GM23338 (cell line): ENCODE data around the gene SEPHS1. TPM values are rescaled to one million over a fixed set of nuclear protein-coding genes. Genes with fewer than 3 reads are reported as not detected.

Source experiments
- ATAC-seq: fragments of 200-7000 bp; cut with Tn5 transposase; 3 replicates; pipeline ENCODE4 v1.9.1; 2020
- DNase-seq: peaks from one replicate; pipeline ENCODE4 v3.0.0-alpha.2; 2015; ENCODE audit warnings: low spot score
- H2AFZ ChIP-seq: fragments of 200-600 bp; sonication (generic); 2 replicates; pipeline ENCODE4 v1.8.0; 2016; ENCODE audit warnings: antibody characterized with exemption, mild to moderate bottlenecking, moderate library complexity
- H3F3A ChIP-seq: fragments of 200-600 bp; sonication (generic); replicated peaks from 2 replicates; pipeline ENCODE4 v1.8.0; 2017; ENCODE audit warnings: antibody characterized with exemption, mixed run types, low read depth
- H3K27ac ChIP-seq: fragments of 200-600 bp; sonication (generic); 2 replicates; pipeline ENCODE4 v1.6.1; 2016; ENCODE audit warnings: low read depth
- H3K27me3 ChIP-seq: fragments of 200-600 bp; sonication (generic); 2 replicates; pipeline ENCODE4 v1.8.0; 2016; ENCODE audit warnings: mild to moderate bottlenecking, mixed run types, moderate library complexity; ENCODE audit not compliant: insufficient read depth
- H3K36me3 ChIP-seq: fragments of 200-600 bp; sonication (generic); 2 replicates; pipeline ENCODE4 v1.8.0; 2016; ENCODE audit warnings: mild to moderate bottlenecking; ENCODE audit not compliant: insufficient read depth
- H3K4me1 ChIP-seq: fragments of 200-600 bp; sonication (generic); 2 replicates; pipeline ENCODE4 v1.8.0; 2016; ENCODE audit warnings: mild to moderate bottlenecking, moderate library complexity; ENCODE audit not compliant: insufficient read depth
- H3K4me2 ChIP-seq: fragments of 200-600 bp; sonication (generic); 2 replicates; pipeline ENCODE4 v1.7.1; 2017; ENCODE audit warnings: mixed run types
- H3K4me3 ChIP-seq: fragments of 200-600 bp; sonication (generic); 2 replicates; pipeline ENCODE4 v1.6.1; 2016; ENCODE audit warnings: mixed run types
- H3K79me2 ChIP-seq: fragments of 200-600 bp; sonication (generic); replicated peaks from 2 replicates; pipeline ENCODE4 v1.8.0; 2017; ENCODE audit warnings: mild to moderate bottlenecking; ENCODE audit not compliant: insufficient read depth
- H3K9me2 ChIP-seq: fragments of 200-600 bp; sonication (generic); 2 replicates; pipeline ENCODE4 v1.8.0; 2017; ENCODE audit not compliant: insufficient read depth
- H4K20me1 ChIP-seq: fragments of 200-600 bp; sonication (generic); replicated peaks from 2 replicates; pipeline ENCODE4 v1.8.0; 2017; ENCODE audit warnings: mild to moderate bottlenecking; ENCODE audit not compliant: insufficient read depth
- H3K27ac Mint-ChIP-seq: 2 replicates; pipeline ENCODE4 v1.8.0; 2020; ENCODE audit warnings: inconsistent platforms, mild to moderate bottlenecking, moderate library complexity, mixed read lengths
- H3K27me3 Mint-ChIP-seq: 3 replicates; pipeline ENCODE4 v1.8.0; 2022; ENCODE audit warnings: low read depth, mild to moderate bottlenecking, moderate library complexity, mixed read lengths, inconsistent platforms; ENCODE audit not compliant: insufficient read depth, poor library complexity
- H3K36me3 Mint-ChIP-seq: 3 replicates; pipeline ENCODE4 v1.8.0; 2021; ENCODE audit warnings: low read depth, mild to moderate bottlenecking, inconsistent platforms, moderate library complexity, mixed read lengths
- H3K4me1 Mint-ChIP-seq: 3 replicates; pipeline ENCODE4 v1.8.0; 2020; ENCODE audit warnings: mild to moderate bottlenecking, inconsistent platforms, mixed read lengths
- H3K4me3 Mint-ChIP-seq: 3 replicates; pipeline ENCODE4 v1.8.0; 2021; ENCODE audit warnings: moderate library complexity, mild to moderate bottlenecking, inconsistent platforms, mixed read lengths
- H3K9me3 Mint-ChIP-seq: 3 replicates; pipeline ENCODE4 v1.8.0; 2020; ENCODE audit warnings: moderate library complexity, mild to moderate bottlenecking, inconsistent platforms, mixed read lengths
- CREB1 ChIP-seq: fragments of 250-450 bp; sonication (Bioruptor Pico); IDR thresholded peaks from 2 replicates; pipeline ENCODE4 v1.5.0; 2020; ENCODE audit warnings: low read depth, mild to moderate bottlenecking, moderate library complexity
- EZH2 ChIP-seq: fragments of 200-600 bp; sonication (generic); IDR thresholded peaks from one replicate; pipeline ENCODE4 v1.8.0; 2017; ENCODE audit warnings: antibody characterized with exemption, mild to moderate bottlenecking, low read depth; ENCODE audit not compliant: unreplicated experiment
- EZH2phosphoT487 ChIP-seq: fragments of 200-600 bp; sonication (generic); IDR thresholded peaks from one replicate; pipeline ENCODE4 v1.8.1; 2018; ENCODE audit warnings: antibody characterized with exemption; ENCODE audit not compliant: unreplicated experiment
- JUNB ChIP-seq: IDR thresholded peaks from one replicate; pipeline ENCODE4 v1.6.1; 2016; ENCODE audit warnings: antibody characterized with exemption; ENCODE audit not compliant: unreplicated experiment
- NANOG ChIP-seq: IDR thresholded peaks from 2 replicates; pipeline ENCODE4 v1.6.1; 2016; ENCODE audit warnings: antibody characterized with exemption, borderline replicate concordance
- POLR2AphosphoS5 ChIP-seq: IDR thresholded peaks from 2 replicates; pipeline ENCODE4 v1.6.1; 2016; ENCODE audit warnings: antibody characterized with exemption, low read depth
- STAT1 ChIP-seq: IDR thresholded peaks from one replicate; pipeline ENCODE4 v1.6.1; 2016; ENCODE audit warnings: antibody characterized with exemption; ENCODE audit not compliant: unreplicated experiment
- ZNF114 ChIP-seq: fragments of 250-450 bp; sonication (Bioruptor Pico); IDR thresholded peaks from 2 replicates; pipeline ENCODE4 v1.5.0; 2020; ENCODE audit warnings: mild to moderate bottlenecking, moderate library complexity
- ZNF331 ChIP-seq: fragments of 250-450 bp; sonication (Bioruptor Pico); IDR thresholded peaks from 2 replicates; pipeline ENCODE4 v1.5.0; 2020; ENCODE audit warnings: low read depth, mild to moderate bottlenecking, moderate library complexity
- polyA plus RNA-seq: library from polyadenylated mRNA; unstranded; fragments of >200 nt; fragmentation: Nextera tagmentation; extraction: Ambion mirVana; gene quantifications from 2 replicates; pipeline ENCODE4 v1.2.1, GENCODE V29; 2016
- total RNA-seq: library from RNA; depleted of rRNA; stranded (reverse); fragments of >200 nt; shearing (Covaris generic); gene quantifications from 2 replicates; pipeline ENCODE4 v1.2.3, GENCODE V29; 2014
- TF ChIP-seq, protein P1 (sequence below): IDR thresholded peaks from one replicate; pipeline ENCODE4 v1.6.1; 2018; ENCODE audit warnings: antibody characterized with exemption; ENCODE audit not compliant: unreplicated experiment
- TF ChIP-seq, protein P2 (sequence below): fragments of 250-450 bp; sonication (Bioruptor Pico); IDR thresholded peaks from 2 replicates; pipeline ENCODE4 v1.5.0; 2020; ENCODE audit warnings: mild to moderate bottlenecking, moderate library complexity
- TF ChIP-seq, protein P3 (sequence below), 2 experiments: fragments of 200-600 bp in 1 of 2; sonication (generic) in 1 of 2; conservative IDR thresholded peaks; 2 replicates each; pipeline versions ENCODE4 v1.5.1 to v1.6.1; 2016 to 2017; ENCODE audit warnings: antibody characterized with exemption in 2 of 2, low read depth in 2 of 2, mild to moderate bottlenecking in 2 of 2, moderate library complexity in 1 of 2
- TF ChIP-seq, protein P4 (sequence below): IDR thresholded peaks from 2 replicates; pipeline ENCODE4 v1.6.1; 2016; ENCODE audit warnings: antibody characterized with exemption

Gene SEPHS1
- total and polyA plus RNA-seq, 2 experiments from 2014 or later, result 260 to 609 TPM

DNA sequence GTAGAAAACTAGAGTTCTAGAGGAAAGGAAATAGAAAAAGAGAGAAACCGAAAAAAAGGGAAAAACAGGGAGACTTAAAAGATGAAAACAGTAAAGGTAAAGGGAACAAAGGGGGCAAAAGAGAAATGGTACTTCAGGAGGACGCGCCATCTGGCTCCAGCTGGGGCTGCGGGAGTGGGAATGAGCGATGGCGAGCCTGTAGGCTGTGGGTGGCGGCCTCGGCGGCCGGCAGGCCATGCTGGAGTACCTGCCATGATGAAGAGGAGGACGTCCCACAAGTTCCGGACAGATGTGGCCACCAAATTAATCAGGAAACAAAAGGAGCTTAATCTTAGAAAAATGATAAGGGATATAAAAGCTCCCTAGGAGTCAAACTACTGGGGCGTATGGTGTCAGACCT is 26.5 kb downstream of the SEPHS1 start:
- Histone ChIP-seq H3K79me2 (peaks cover 12% of the 10 kb centered on the region; the same call in 1 of the 2 replicates), H3F3A (peaks cover 88% of the 10 kb centered on the region), H3K9me2 (no peaks in the 10 kb centered on the region), H4K20me1 (peaks cover 49% of the 10 kb centered on the region), H3K27me3 (no peaks in the 10 kb centered on the region), H3K4me2 (no peak overlapping the region), H2AFZ (no peak overlapping the region), H3K4me3 (no peak overlapping the region), H3K36me3 (peaks cover 74% of the 10 kb centered on the region), H3K27ac (peak overlapping the region; percentile 81), H3K4me1 (no peaks in the 10 kb centered on the region; the same call in 1 of the 2 replicates)
- TF ChIP-seq, protein P1, sequence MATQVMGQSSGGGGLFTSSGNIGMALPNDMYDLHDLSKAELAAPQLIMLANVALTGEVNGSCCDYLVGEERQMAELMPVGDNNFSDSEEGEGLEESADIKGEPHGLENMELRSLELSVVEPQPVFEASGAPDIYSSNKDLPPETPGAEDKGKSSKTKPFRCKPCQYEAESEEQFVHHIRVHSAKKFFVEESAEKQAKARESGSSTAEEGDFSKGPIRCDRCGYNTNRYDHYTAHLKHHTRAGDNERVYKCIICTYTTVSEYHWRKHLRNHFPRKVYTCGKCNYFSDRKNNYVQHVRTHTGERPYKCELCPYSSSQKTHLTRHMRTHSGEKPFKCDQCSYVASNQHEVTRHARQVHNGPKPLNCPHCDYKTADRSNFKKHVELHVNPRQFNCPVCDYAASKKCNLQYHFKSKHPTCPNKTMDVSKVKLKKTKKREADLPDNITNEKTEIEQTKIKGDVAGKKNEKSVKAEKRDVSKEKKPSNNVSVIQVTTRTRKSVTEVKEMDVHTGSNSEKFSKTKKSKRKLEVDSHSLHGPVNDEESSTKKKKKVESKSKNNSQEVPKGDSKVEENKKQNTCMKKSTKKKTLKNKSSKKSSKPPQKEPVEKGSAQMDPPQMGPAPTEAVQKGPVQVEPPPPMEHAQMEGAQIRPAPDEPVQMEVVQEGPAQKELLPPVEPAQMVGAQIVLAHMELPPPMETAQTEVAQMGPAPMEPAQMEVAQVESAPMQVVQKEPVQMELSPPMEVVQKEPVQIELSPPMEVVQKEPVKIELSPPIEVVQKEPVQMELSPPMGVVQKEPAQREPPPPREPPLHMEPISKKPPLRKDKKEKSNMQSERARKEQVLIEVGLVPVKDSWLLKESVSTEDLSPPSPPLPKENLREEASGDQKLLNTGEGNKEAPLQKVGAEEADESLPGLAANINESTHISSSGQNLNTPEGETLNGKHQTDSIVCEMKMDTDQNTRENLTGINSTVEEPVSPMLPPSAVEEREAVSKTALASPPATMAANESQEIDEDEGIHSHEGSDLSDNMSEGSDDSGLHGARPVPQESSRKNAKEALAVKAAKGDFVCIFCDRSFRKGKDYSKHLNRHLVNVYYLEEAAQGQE, result no peak
- TF ChIP-seq, protein P2, sequence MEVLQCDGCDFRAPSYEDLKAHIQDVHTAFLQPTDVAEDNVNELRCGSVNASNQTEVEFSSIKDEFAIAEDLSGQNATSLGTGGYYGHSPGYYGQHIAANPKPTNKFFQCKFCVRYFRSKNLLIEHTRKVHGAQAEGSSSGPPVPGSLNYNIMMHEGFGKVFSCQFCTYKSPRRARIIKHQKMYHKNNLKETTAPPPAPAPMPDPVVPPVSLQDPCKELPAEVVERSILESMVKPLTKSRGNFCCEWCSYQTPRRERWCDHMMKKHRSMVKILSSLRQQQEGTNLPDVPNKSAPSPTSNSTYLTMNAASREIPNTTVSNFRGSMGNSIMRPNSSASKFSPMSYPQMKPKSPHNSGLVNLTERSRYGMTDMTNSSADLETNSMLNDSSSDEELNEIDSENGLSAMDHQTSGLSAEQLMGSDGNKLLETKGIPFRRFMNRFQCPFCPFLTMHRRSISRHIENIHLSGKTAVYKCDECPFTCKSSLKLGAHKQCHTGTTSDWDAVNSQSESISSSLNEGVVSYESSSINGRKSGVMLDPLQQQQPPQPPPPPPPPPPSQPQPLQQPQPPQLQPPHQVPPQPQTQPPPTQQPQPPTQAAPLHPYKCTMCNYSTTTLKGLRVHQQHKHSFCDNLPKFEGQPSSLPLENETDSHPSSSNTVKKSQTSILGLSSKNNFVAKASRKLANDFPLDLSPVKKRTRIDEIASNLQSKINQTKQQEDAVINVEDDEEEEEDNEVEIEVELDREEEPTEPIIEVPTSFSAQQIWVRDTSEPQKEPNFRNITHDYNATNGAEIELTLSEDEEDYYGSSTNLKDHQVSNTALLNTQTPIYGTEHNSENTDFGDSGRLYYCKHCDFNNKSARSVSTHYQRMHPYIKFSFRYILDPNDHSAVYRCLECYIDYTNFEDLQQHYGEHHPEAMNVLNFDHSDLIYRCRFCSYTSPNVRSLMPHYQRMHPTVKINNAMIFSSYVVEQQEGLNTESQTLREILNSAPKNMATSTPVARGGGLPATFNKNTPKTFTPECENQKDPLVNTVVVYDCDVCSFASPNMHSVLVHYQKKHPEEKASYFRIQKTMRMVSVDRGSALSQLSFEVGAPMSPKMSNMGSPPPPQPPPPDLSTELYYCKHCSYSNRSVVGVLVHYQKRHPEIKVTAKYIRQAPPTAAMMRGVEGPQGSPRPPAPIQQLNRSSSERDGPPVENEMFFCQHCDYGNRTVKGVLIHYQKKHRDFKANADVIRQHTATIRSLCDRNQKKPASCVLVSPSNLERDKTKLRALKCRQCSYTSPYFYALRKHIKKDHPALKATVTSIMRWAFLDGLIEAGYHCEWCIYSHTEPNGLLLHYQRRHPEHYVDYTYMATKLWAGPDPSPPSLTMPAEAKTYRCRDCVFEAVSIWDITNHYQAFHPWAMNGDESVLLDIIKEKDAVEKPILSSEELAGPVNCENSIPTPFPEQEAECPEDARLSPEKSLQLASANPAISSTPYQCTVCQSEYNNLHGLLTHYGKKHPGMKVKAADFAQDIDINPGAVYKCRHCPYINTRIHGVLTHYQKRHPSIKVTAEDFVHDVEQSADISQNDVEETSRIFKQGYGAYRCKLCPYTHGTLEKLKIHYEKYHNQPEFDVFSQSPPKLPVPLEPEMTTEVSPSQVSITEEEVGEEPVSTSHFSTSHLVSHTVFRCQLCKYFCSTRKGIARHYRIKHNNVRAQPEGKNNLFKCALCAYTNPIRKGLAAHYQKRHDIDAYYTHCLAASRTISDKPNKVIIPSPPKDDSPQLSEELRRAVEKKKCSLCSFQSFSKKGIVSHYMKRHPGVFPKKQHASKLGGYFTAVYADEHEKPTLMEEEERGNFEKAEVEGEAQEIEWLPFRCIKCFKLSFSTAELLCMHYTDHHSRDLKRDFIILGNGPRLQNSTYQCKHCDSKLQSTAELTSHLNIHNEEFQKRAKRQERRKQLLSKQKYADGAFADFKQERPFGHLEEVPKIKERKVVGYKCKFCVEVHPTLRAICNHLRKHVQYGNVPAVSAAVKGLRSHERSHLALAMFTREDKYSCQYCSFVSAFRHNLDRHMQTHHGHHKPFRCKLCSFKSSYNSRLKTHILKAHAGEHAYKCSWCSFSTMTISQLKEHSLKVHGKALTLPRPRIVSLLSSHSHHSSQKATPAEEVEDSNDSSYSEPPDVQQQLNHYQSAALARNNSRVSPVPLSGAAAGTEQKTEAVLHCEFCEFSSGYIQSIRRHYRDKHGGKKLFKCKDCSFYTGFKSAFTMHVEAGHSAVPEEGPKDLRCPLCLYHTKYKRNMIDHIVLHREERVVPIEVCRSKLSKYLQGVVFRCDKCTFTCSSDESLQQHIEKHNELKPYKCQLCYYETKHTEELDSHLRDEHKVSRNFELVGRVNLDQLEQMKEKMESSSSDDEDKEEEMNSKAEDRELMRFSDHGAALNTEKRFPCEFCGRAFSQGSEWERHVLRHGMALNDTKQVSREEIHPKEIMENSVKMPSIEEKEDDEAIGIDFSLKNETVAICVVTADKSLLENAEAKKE (CRISPR knock-in tag), result no peak
- no peak for TF ChIP-seq EZH2phosphoT487
- TF ChIP-seq NANOG, result no peak
- TF ChIP-seq EZH2, result no peak
- no peak for TF ChIP-seq CREB1 (CRISPR knock-in tag)
- TF ChIP-seq ZNF331 (CRISPR knock-in tag), result no peak
- no peak for TF ChIP-seq ZNF114
- no peak for TF ChIP-seq POLR2AphosphoS5
- TF ChIP-seq JUNB, result no peak
- TF ChIP-seq, protein P3, sequence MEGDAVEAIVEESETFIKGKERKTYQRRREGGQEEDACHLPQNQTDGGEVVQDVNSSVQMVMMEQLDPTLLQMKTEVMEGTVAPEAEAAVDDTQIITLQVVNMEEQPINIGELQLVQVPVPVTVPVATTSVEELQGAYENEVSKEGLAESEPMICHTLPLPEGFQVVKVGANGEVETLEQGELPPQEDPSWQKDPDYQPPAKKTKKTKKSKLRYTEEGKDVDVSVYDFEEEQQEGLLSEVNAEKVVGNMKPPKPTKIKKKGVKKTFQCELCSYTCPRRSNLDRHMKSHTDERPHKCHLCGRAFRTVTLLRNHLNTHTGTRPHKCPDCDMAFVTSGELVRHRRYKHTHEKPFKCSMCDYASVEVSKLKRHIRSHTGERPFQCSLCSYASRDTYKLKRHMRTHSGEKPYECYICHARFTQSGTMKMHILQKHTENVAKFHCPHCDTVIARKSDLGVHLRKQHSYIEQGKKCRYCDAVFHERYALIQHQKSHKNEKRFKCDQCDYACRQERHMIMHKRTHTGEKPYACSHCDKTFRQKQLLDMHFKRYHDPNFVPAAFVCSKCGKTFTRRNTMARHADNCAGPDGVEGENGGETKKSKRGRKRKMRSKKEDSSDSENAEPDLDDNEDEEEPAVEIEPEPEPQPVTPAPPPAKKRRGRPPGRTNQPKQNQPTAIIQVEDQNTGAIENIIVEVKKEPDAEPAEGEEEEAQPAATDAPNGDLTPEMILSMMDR (conservative IDR thresholded peaks at IDR 0.05; ENCODE audit: low read depth in 2 of 2), result no peak
- TF ChIP-seq, protein P4, sequence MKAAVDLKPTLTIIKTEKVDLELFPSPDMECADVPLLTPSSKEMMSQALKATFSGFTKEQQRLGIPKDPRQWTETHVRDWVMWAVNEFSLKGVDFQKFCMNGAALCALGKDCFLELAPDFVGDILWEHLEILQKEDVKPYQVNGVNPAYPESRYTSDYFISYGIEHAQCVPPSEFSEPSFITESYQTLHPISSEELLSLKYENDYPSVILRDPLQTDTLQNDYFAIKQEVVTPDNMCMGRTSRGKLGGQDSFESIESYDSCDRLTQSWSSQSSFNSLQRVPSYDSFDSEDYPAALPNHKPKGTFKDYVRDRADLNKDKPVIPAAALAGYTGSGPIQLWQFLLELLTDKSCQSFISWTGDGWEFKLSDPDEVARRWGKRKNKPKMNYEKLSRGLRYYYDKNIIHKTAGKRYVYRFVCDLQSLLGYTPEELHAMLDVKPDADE, result no peak
- no peak for TF ChIP-seq STAT1
- Mint-ChIP-seq H3K36me3 (peaks cover 98% of the 10 kb centered on the region), H3K4me1 (peaks cover 14% of the 10 kb centered on the region), H3K27me3 (peaks cover 16% of the 10 kb centered on the region), H3K27ac (peak overlapping the region; percentile 28), H3K4me3 (no peak overlapping the region), H3K9me3 (no peaks in the 10 kb centered on the region; the same call in 2 of the 3 replicates)
- DNase-seq (no peak), ATAC-seq (peak; percentile 11; the same call in 1 of the 3 replicates)
